NCI-H187 (cell line): ENCODE measurements around the gene TESMIN.

Experiments used
- DNase-seq, 2 experiments: peaks; one replicate each; lab custom pipeline; 2025; lab: John Stamatoyannopoulos, UW

Gene TESMIN

DNA sequence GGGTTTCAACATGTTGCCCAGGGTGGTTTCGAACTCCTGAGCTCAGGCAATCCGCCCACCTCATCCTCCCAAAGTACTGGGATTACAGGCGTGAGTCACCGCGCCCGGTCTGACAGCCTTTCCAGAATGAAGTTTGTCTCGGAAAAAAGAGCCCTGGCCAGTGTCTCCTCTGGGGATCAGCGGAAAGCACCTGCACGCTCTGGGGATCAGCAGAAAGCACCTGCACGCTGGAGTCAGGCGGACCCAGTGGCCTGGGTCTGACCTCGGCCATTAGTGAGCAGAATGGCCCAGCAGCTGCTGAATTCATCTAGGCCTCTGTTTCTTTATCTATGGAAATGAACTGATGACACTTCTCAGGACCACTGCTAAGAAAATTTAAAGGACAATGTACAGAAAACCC lies 10.5 kb upstream of the TESMIN start:
- DNase-seq = no peak

DNA sequence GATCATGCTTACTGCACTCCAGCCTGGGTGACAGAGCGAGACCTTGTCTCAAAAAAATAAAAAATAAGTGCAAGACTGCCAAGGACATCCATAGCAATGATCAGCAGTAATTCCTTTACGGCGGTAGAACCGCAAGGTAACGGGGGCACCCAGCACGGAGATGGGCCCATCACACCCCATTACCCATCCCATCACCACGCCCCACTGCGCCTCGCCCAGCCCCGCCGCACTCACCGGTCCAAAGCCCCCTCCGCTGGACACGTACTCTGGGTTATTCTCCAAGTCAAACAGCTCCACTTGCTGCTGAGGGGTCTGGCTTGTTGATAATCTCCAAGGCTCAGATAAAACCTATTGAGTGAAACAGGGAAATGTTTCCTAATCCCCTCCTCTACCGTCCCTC lies 8.7 kb upstream of the TESMIN start:
- no peak for DNase-seq

- no peak for DNase-seq
Measured at GRCh38 chr11:68757711-68758110, 6.4 kb upstream of the TESMIN start.

- DNase-seq = no peak
Measured at GRCh38 chr11:68756171-68756766, 4.9 kb upstream of the TESMIN start.

DNA sequence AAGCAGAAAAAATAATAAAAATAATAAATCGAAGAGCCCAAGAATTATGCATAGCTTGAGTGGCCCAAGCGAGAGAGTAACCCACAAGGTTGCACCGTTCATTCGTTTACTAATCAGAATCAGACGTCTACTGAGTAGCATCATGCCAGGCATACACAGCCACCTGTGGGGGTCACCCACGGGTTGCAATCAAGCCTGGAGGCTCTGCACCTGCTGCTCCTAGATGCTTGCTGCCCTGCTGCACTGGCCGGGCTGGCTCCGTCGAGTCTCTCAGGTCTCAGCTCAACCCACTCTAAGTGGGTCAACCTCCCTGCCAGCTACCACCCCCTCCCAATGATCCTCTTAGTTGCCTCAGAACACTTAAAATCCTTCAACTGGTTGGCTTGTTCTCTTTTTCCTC lies 2.0 kb upstream of the TESMIN start:
- DNase-seq = no peak

DNA sequence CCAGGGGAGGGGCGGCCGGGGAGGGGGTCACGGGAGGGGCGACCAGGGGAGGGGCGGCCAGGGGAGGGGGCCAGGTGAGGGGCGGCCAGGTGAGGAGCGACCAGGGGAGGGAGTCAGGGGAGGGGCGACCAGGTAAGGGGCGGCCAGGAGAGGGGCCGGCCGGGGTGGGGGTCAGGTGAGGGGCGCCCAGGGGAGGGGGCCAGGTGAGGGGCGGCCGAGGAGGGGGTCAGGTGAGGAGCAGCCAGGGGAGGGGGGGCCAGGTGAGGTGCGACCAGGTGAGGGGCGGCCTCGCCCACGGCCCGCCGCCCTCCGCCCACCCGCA lies 355 bp downstream of the TESMIN start:
- DNase-seq = no peak

DNA sequence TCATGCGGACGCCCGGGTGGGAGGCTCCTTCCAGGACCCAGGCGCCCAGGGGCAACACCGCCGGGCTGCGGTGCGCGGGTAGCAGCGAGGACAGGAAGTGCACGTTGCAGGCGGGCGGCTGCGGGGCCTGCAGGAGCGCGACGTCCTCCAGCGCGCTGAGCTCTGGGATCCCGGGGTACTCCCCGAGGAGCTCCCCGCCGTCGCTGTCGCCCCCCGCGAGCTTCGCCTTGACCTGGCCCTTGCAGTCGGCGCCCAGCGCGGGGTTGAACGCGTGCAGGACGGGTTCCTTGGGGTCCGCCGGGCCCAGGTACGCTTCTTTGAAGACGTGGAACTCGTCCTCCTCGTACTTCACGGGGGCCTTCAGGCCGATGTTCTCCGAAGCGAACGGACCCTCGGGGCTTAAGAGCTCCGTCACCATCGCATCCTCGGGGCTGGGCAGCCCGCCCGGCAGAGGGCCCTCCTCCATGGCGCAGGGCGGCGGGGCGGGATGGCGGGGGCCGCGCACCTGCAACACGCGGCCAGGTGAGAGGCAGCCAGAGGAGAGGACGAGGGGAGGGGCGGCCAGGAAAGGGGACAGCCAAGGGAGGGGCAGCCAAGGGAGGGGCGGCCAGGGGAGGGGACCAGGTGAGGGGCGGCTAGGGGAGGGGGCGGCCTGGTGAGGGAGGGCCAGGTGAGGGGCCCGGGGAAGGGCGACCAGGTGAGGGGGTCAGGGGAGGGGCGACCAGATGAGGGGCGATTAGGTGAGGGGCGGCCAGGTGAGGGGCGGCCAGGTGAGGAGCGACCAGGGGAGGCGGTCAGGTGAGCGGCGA lies 921 bp downstream of the TESMIN start:
- DNase-seq = no peak

GRCh38 chr11:68749229-68750123 lies 1.8 kb downstream of the TESMIN start:
- DNase-seq = no peak

- DNase-seq = no peak
Measured at GRCh38 chr11:68748061-68748460, 3.3 kb downstream of the TESMIN start.

GRCh38 chr11:68743539-68743938 lies 7.8 kb downstream of the TESMIN start:
- no peak for DNase-seq

DNA sequence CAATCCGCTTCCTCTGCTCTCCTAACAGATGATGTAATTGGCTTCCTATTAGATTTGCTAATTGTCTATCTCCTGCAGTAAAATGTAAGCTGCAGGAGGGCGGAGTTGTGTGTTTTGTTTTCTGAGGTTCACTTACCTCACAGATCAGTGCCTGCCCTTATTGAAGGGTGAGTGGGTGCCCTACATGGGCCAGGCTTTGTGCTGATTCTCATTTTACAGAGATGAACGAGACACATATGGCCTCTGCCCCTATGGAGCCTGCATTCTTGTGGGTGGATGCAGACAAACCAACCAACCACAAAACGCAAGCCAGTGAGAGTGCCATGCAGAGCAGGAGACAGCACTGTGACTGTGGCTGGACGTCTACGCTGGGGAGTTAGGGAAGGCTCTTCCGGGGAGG lies 9.9 kb downstream of the TESMIN start:
- no peak for DNase-seq

DNA sequence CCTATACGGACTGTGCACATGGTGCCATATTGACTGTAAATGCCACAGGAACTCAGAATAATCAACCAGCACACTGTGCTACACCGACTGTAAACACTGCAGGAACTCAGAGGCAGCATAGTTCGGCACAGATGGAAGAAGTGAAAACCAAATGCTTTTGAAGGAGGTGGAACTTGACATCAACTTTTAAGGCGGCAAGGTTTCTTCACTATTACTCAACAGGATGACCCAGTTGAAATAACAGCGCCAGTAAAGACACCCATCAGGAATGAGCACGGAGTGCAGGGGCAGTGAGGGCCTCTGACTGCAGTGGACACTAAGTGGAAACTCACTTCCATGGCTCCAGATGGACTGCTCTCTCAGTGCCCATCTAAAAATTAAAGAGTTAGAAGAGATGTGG lies 15.7 kb downstream of the TESMIN start:
- no peak for DNase-seq

DNA sequence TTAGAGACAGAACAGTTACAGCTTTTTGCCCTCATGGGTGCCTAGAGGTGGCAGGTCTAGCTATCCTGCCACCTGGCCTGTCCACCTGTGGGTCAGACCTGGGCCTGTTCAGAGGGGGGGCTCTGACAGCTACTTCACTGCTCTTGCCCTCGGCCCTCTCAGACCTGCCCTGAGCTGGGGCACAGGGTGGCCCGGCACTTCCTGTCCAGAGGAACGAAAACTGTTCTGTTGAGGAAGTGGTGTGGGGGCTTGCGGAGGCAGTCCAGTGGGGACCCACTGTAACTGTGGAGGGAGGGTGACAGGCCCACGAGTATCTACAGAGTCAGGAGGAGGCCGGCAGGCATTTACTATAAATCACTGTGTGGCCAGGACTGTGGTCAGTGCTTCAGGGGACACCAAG lies 16.2 kb downstream of the TESMIN start:
- DNase-seq = no peak

DNA sequence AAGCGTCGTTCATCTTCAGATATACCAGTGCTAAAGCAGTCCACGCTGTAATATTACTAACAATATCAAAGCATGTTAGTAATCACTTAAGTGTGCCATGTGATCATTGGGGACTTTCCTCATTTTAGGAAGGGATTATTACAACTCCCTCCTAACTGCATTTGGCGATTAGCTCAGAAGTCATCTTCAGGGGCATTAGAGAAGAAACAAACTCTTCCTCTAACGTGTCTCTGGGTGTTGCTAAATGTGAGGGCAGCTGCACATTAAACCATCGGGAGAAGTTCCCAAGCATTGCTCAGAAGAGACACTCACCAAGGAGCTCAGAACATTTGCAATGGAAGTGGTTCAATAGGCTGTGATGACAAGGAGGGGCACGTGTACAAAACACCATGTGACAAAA lies 17.2 kb downstream of the TESMIN start:
- DNase-seq = no peak

GRCh38 chr11:68727783-68728182 lies 23.5 kb downstream of the TESMIN start:
- no peak for DNase-seq

DNA sequence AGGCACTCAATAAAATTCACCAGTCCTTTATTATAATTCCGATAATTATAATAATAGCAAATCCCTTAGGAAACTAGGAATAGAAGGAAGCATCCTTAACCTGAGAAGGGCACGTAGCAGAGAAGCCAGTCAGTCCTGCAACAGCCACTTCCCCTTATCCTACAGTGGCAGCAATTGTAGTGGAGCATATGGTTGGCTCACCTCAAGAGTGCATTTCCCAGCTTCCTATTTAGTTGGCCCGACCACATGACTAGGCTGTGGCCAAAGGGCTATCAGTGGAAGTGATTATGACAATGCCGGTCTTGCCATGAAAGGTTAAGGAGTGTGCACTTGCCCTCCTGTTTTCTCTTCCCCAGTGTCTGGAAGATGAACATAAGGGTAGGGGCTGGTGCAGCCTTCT lies 27.0 kb downstream of the TESMIN start:
- DNase-seq = no peak

- no peak for DNase-seq
Measured at GRCh38 chr11:68722143-68722542, 29.2 kb downstream of the TESMIN start.

- no peak for DNase-seq
Measured at GRCh38 chr11:68721075-68721474, 30.2 kb downstream of the TESMIN start.

GRCh38 chr11:68715456-68716122 lies 35.7 kb downstream of the TESMIN start:
- no peak for DNase-seq

DNA sequence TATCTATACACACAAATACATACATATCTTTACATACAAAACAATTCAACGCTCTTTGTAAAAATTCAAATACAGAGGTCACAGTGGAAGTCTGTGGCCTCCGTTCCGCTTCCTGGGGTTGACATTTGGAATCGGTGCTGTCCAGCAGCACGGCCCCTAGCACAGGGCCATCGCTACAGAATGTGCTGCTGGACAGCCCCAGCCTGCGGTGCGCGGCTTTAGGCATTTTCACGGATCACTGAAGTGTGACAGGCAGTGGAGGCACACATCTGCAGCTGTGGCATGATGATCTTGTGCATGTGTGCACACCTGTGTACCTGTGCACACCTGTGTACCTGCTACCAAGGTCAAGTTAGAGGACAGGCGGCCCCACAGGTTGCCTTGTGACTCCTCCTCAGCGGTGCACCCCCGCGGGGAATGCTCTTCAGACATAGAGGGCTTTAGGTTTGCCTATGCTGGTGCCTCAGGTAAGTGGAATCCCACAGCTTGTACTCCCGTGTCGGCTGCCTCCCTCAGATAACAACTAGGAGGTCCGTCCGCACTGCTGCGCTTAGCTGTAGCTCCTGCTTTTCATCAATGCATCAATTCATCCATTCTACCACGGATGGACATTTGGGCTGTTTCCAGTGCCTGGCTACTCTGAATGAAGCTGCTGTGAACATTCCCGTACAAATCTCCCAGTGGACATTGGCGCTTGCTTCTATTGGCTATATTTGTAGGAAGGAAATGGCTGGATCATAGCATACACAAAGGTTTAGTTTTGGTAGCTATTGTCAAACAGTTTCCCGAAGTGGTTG lies 37.1 kb downstream of the TESMIN start:
- DNase-seq = no peak

DNA sequence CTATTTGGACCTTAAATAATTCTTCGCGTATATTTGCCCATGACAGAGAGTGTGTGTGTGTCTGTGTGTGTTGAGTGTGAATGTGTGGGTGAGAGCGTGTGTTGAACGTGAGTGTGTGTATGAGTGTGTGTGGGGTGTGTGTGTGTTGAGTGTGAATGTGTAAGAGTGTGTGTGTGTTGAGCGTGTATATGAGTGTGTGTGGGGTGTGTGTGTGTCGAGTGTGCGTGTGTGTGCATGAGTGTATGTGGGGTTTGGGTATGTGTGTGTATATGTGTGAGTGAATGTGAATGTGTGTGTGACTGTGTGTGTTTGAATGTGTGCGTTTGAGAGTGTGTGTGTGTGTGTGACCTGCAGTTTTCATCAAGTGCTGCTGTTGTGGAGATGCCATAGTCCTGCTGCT lies 40.2 kb downstream of the TESMIN start:
- DNase-seq = no peak

DNA sequence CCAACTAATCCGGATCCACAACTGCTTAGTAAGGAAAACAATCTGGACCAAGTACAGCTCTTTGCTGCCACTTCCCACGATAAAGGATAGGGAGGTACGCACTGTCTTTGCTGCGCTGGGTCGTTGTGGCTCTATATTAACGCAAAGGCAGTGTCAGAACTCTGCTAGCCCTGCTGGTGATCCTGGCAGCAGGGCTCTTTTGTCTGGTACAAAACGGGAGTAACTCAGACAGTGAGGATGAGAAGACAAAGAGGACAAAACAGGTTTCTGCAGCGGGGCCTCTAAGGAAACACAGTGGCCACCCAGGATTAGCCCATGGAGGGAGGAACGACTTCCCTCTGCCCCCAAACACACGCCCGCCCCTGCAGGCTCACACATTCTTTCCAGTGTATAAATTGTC lies 40.9 kb downstream of the TESMIN start:
- DNase-seq = no peak
